Gastroesophageal sphincter (tissue), 4 donors: ENCODE measurements around the gene KNDC1. TPM values are rescaled to one million over a fixed set of nuclear protein-coding genes. Genes with fewer than 3 reads are reported as not detected.
"Not testable (repeated sequence)": the region's sequence is repeated elsewhere in the genome, so short reads cannot be mapped to it uniquely, and the experiment has no call there.

Experiments
- ATAC-seq: fragments of 150-250 bp; one replicate; pipeline ENCODE4 v1.9.1; 2016; ENCODE audit warnings: mild to moderate bottlenecking, moderate library complexity
- H3K27ac ChIP-seq, 4 donors: fragments of 200-600 bp; sonication (generic) in 3 of 4; 1 replicate in 3 of 4; 2 replicates in 1 of 4; pipeline ENCODE4 v1.5.1; 2016 to 2019
- H3K27me3 ChIP-seq: fragments of 200-600 bp; sonication (generic); one replicate; pipeline ENCODE4 v1.5.1; 2019
- H3K36me3 ChIP-seq, 2 donors: fragments of 200-600 bp; sonication (generic); one replicate each; pipeline ENCODE4 v1.5.1; 2019; ENCODE audit warnings: control low read depth in 1 of 2
- H3K4me1 ChIP-seq, 3 donors: fragments of 200-600 bp; sonication (generic); 1 replicate in 2 of 3; 2 replicates in 1 of 3; pipeline ENCODE4 v1.5.1; 2016 to 2019; ENCODE audit warnings: control low read depth in 2 of 3
- H3K4me3 ChIP-seq, 2 donors: fragments of 200-600 bp; sonication (generic); one replicate each; pipeline ENCODE4 v1.5.1; 2019; ENCODE audit warnings: mild to moderate bottlenecking in 1 of 2, moderate library complexity in 1 of 2
- H3K9me3 ChIP-seq, 3 donors: fragments of 200-600 bp; sonication (generic); one replicate each; pipeline ENCODE4 v1.5.1; 2017 to 2019; ENCODE audit warnings: control low read depth in 2 of 3
- CTCF ChIP-seq, 4 experiments: fragments of 200-600 bp in 2 of 4; fragments of 450-650 bp in 2 of 4; sonication (generic) in 1 of 4; IDR thresholded peaks; one replicate each; pipeline ENCODE4 v1.5.1; 2017 to 2019; ENCODE audit warnings: antibody characterized with exemption in 4 of 4, mild to moderate bottlenecking in 2 of 4, moderate library complexity in 2 of 4
- EP300 ChIP-seq: sonication (generic); formaldehyde crosslinking; IDR thresholded peaks from one replicate; pipeline ENCODE4 v1.6.1; 2017; ENCODE audit warnings: antibody characterized with exemption, mild to moderate bottlenecking
- POLR2A ChIP-seq, 2 donors: fragments of 450-650 bp; IDR thresholded peaks; one replicate each; pipeline ENCODE4 v1.6.1; 2017; ENCODE audit warnings: antibody characterized with exemption in 2 of 2, mild to moderate bottlenecking in 2 of 2, moderate library complexity in 1 of 2
- POLR2AphosphoS5 ChIP-seq: sonication (generic); formaldehyde crosslinking; IDR thresholded peaks from one replicate; pipeline ENCODE4 v1.6.1; 2017; ENCODE audit warnings: antibody characterized with exemption
- WGBS, 2 donors: methylation state at CpG; one replicate each; pipeline ENCODE4 v1.1.5; 2018; ENCODE audit warnings: low coverage in 1 of 2; 5-methylcytosine and 5-hydroxymethylcytosine counted together
- total RNA-seq, 4 donors: library from RNA; depleted of rRNA; stranded (reverse); fragments of >200 nt; gene quantifications; one replicate each; pipeline ENCODE4 v1.1.0, GENCODE V29; 2016

KNDC1 gene
- total RNA-seq, 4 donors from 2014 or later: 0.62 to 3.4 (median 0.98) TPM

- Histone ChIP-seq H3K27me3 (peaks cover 54% of the 10 kb centered on the region), H3K4me1 (no peaks in the 10 kb centered on the region), H3K9me3 (no peaks in the 10 kb centered on the region), H3K27ac (no peak overlapping the region), H3K36me3 (no peaks in the 10 kb centered on the region), H3K4me3 (no peak overlapping the region)
- 87 to 90% methylated on average over 2 to 17 of the region's 25 CpGs for WGBS, 2 donors
- no peak for ATAC-seq
- TF ChIP-seq POLR2AphosphoS5 (no peak), POLR2A (IDR thresholded peaks at IDR 0.05) (no peak), EP300 (no peak), CTCF (IDR thresholded peaks at IDR 0.05) (no peak)
Measured at GRCh38 chr10:133217800-133218589, 58.0 kb downstream of the KNDC1 start.

- H3K27me3 ChIP-seq: peaks cover 48% of the 10 kb centered on the region
- H3K4me3 ChIP-seq: no peak overlapping the region
- ATAC-seq: no peak
- 73% methylated on average over 3 of the region's 20 CpGs; no CpG with 5 or more reads in 1 of the 2 donors for WGBS, 2 donors
- H3K36me3 ChIP-seq: no peaks in the 10 kb centered on the region
- H3K9me3 ChIP-seq: no peaks in the 10 kb centered on the region
- no peak overlapping the region for H3K27ac ChIP-seq
- no peak for TF ChIP-seq POLR2AphosphoS5
- TF ChIP-seq CTCF (IDR thresholded peaks at IDR 0.05): no peak
- no peak for TF ChIP-seq EP300
- TF ChIP-seq POLR2A (IDR thresholded peaks at IDR 0.05): no peak
- H3K4me1 ChIP-seq: no peaks in the 10 kb centered on the region
Measured at GRCh38 chr10:133218891-133219290, 58.9 kb downstream of the KNDC1 start.

GRCh38 chr10:133219782-133220181, 59.8 kb downstream of the KNDC1 start:
- no peaks in the 10 kb centered on the region for H3K9me3 ChIP-seq
- ATAC-seq: no peak

GRCh38 chr10:133221331-133221730, 61.3 kb downstream of the KNDC1 start:
- 76% methylated on average over 5 of the region's 11 CpGs; no CpG with 5 or more reads in 1 of the 2 donors for WGBS, 2 donors
- H3K27ac ChIP-seq: no peak overlapping the region
- H3K4me3 ChIP-seq: no peak overlapping the region
- no peaks in the 10 kb centered on the region for H3K36me3 ChIP-seq
- peaks cover 42% of the 10 kb centered on the region for H3K27me3 ChIP-seq
- no peaks in the 10 kb centered on the region for H3K9me3 ChIP-seq
- H3K4me1 ChIP-seq: no peaks in the 10 kb centered on the region
- no peak for ATAC-seq
- TF ChIP-seq POLR2AphosphoS5 (no peak), CTCF (IDR thresholded peaks at IDR 0.05) (no peak), EP300 (no peak), POLR2A (IDR thresholded peaks at IDR 0.05) (no peak)

More at GRCh38 chr10:133219782-133220181, 59.8 kb downstream of the KNDC1 start:
- Histone ChIP-seq H3K27me3 (peaks cover 39% of the 10 kb centered on the region), H3K36me3 (no peaks in the 10 kb centered on the region), H3K4me3 (no peak overlapping the region), H3K4me1 (no peaks in the 10 kb centered on the region), H3K27ac (no peak overlapping the region)
- no peak for TF ChIP-seq POLR2AphosphoS5
- WGBS, 2 donors: 0% methylated on average over 1 of the region's 28 CpGs; no CpG with 5 or more reads in 1 of the 2 donors

- not testable (repeated sequence) for H3K4me3 ChIP-seq, H3K36me3 ChIP-seq, H3K27ac ChIP-seq, H3K4me1 ChIP-seq, H3K9me3 ChIP-seq, ATAC-seq
- peaks cover 47% of the 10 kb centered on the region for H3K27me3 ChIP-seq
- 40 to 93% methylated on average over 1 to 7 of the region's 22 CpGs for WGBS, 2 donors
Measured at GRCh38 chr10:133221756-133222155, 61.7 kb downstream of the KNDC1 start.

- no peak for TF ChIP-seq POLR2AphosphoS5
- TF ChIP-seq CTCF (IDR thresholded peaks at IDR 0.05): no peak
- TF ChIP-seq EP300: no peak
- no peak for TF ChIP-seq POLR2A (IDR thresholded peaks at IDR 0.05)
- H3K27me3 ChIP-seq: peaks cover 65% of the 10 kb centered on the region
- WGBS, 2 donors: 70% methylated on average over 8 of the region's 14 CpGs; no CpG with 5 or more reads in 1 of the 2 donors
- H3K9me3 ChIP-seq: no peaks in the 10 kb centered on the region
- no peak overlapping the region for H3K4me3 ChIP-seq
- ATAC-seq: no peak
- H3K27ac ChIP-seq: no peak overlapping the region
- H3K36me3 ChIP-seq: no peaks in the 10 kb centered on the region
- no peaks in the 10 kb centered on the region for H3K4me1 ChIP-seq
Measured at GRCh38 chr10:133224076-133224475, 64.1 kb downstream of the KNDC1 start.
